Ovary (tissue), 9 donors: ENCODE data around the gene TNKS1BP1. TPM values are rescaled to one million over a fixed set of nuclear protein-coding genes. Genes with fewer than 3 reads are reported as not detected.

ENCODE experiments used
- DNase-seq, 5 donors: peaks; one replicate each; pipeline ENCODE4 v3.0.0-alpha.2; 2019 to 2020
- H3K27ac ChIP-seq, 2 donors: fragments of 200-600 bp; one replicate each; pipeline versions ENCODE4 v1.5.1 to v1.8.0; 2019 to 2022
- H3K27me3 ChIP-seq: fragments of 200-600 bp; one replicate; pipeline ENCODE4 v1.8.0; 2022
- H3K36me3 ChIP-seq: fragments of 200-600 bp; sonication (generic); one replicate; pipeline ENCODE4 v1.5.1; 2019
- H3K4me1 ChIP-seq: one replicate; pipeline ENCODE4 v1.8.1; 2013; ENCODE audit warnings: mild to moderate bottlenecking, moderate library complexity; ENCODE audit not compliant: insufficient read depth
- H3K4me3 ChIP-seq: fragments of 200-600 bp; sonication (generic); one replicate; pipeline ENCODE4 v1.5.1; 2017
- H3K9me3 ChIP-seq, 2 donors: fragments of 200-600 bp in 1 of 2; sonication (generic) in 1 of 2; one replicate each; pipeline versions ENCODE4 v1.5.1 to v1.8.1; 2013 to 2019; ENCODE audit warnings: mild to moderate bottlenecking in 1 of 2, moderate library complexity in 1 of 2
- CTCF ChIP-seq, 3 donors: fragments of 450-650 bp in 2 of 3; fragments of 200-600 bp in 1 of 3; IDR thresholded peaks; one replicate each; pipeline versions ENCODE4 v1.5.1 to v1.8.0; 2016 to 2022; ENCODE audit warnings: antibody characterized with exemption in 3 of 3, mild to moderate bottlenecking in 1 of 3
- EP300 ChIP-seq: sonication (generic); formaldehyde crosslinking; IDR thresholded peaks from one replicate; pipeline ENCODE4 v1.6.1; 2017; ENCODE audit warnings: antibody characterized with exemption
- POLR2A ChIP-seq: fragments of 450-650 bp; IDR thresholded peaks from one replicate; pipeline ENCODE4 v1.6.1; 2017; ENCODE audit warnings: antibody characterized with exemption, mild to moderate bottlenecking, moderate library complexity
- WGBS, 3 donors: extraction: QIAGEN DNeasy Blood & Tissue Kit in 1 of 3; methylation state at CpG; one replicate each; pipeline versions ENCODE4 v1.1.5 to v1.1.7; 2013 to 2017; 5-methylcytosine and 5-hydroxymethylcytosine counted together
- intact Hi-C, 4 donors: fragments of 100-400 bp; cut with DNase I; formaldehyde crosslinking; loops; one replicate each; pipeline versions ENCODE4 v1.11.0 to v1.15.1; 2022 to 2023
- polyA plus RNA-seq, 2 donors: library from polyadenylated mRNA; stranded (reverse); fragments of 200-250 nt in 1 of 2; fragments of 350-450 nt in 1 of 2; fragmentation: Illumina TruSeq in 1 of 2; extraction: RNeasy Lipid Tissue Mini Kit (QIAGEN cat#74804) in 1 of 2; gene quantifications; one replicate each; pipeline ENCODE4 v1.2.3, GENCODE V29; 2013 to 2014
- total RNA-seq, 7 donors: library from RNA; depleted of rRNA in 2 of 7; stranded (reverse); fragments of >200 nt in 2 of 7; fragmentation: NEBNext Ultra II Directional in 3 of 7; extraction: Animal tissue kit (Norgen Biotek cat#: 25700) in 3 of 7; gene quantifications; one replicate each; pipeline versions ENCODE4 v1.1.0 to v1.2.4, GENCODE V29; 2016 to 2023
- donor health status: DM: no; HTN: no; CAD: no; lungs with moderate emphysema.
- donor health status: DM: no; HTN: no; CAD: no.
- donor health status: Bipolar disorder and iron deficiency.
- donor health status: DM: yes; HTN: yes; CAD: no.
- donor health status: DM: no; HTN: no; CAD: no.
- donor health status: DM: yes; HTN: yes; CAD: no.

The TNKS1BP1 gene
- total and polyA plus RNA-seq, 9 donors = 45.2 to 230 (median 132) TPM

- Histone ChIP-seq H3K27me3 (no peaks in the 10 kb centered on the region), H3K4me3 (no peak overlapping the region), H3K9me3 (no peaks in the 10 kb centered on the region), H3K36me3 (no peaks in the 10 kb centered on the region), H3K4me1 (no peaks in the 10 kb centered on the region), H3K27ac (no peak overlapping the region)
- TF ChIP-seq CTCF (IDR thresholded peaks at IDR 0.05) = no peak
- no peak for TF ChIP-seq EP300
- no peak for TF ChIP-seq POLR2A
- DNase-seq = no peak
- intact Hi-C loops = no loop called here
- 68 to 77% (median 71%) methylated on average over 5 of the region's 5 CpGs for whole genome bisulfite sequencing, 3 donors
Observed at GRCh38 chr11:57368845-57369232, 44.1 kb upstream of the TNKS1BP1 start.

- Histone ChIP-seq H3K27me3 (no peaks in the 10 kb centered on the region), H3K36me3 (no peaks in the 10 kb centered on the region), H3K27ac (no peak overlapping the region), H3K4me3 (no peak overlapping the region), H3K9me3 (no peaks in the 10 kb centered on the region), H3K4me1 (no peaks in the 10 kb centered on the region)
- intact Hi-C loops = no loop called here
- DNase-seq = no peak
- WGBS, 3 donors = 45 to 65% (median 53%) methylated on average over 18 to 19 of the region's 19 CpGs
- TF ChIP-seq POLR2A = no peak
- TF ChIP-seq EP300 = no peak
- no peak for TF ChIP-seq CTCF (IDR thresholded peaks at IDR 0.05)
Observed at GRCh38 chr11:57368106-57368844, 43.5 kb upstream of the TNKS1BP1 start.

GRCh38 chr11:57364851-57365660 lies 40.3 kb upstream of the TNKS1BP1 start:
- no peaks in the 10 kb centered on the region for H3K36me3 ChIP-seq
- DNase-seq = no peak
- 59 to 66% (median 65%) methylated on average over 9 of the region's 9 CpGs for WGBS, 3 donors
- no peak for TF ChIP-seq POLR2A
- TF ChIP-seq CTCF (IDR thresholded peaks at IDR 0.05) = no peak
- TF ChIP-seq EP300 = no peak
- no peak overlapping the region for H3K4me3 ChIP-seq
- no peak overlapping the region for H3K27ac ChIP-seq
- intact Hi-C loops = no loop called here
- no peaks in the 10 kb centered on the region for H3K27me3 ChIP-seq
- H3K9me3 ChIP-seq = no peaks in the 10 kb centered on the region
- H3K4me1 ChIP-seq = no peaks in the 10 kb centered on the region

GRCh38 chr11:57363131-57364080 lies 38.7 kb upstream of the TNKS1BP1 start:
- no peaks in the 10 kb centered on the region for H3K9me3 ChIP-seq
- no peaks in the 10 kb centered on the region for H3K27me3 ChIP-seq
- no peak for TF ChIP-seq EP300
- no peak for TF ChIP-seq CTCF (IDR thresholded peaks at IDR 0.05)
- TF ChIP-seq POLR2A = no peak
- WGBS, 3 donors = 48 to 67% (median 57%) methylated on average over 7 of the region's 7 CpGs
- H3K4me3 ChIP-seq = no peak overlapping the region
- H3K36me3 ChIP-seq = no peaks in the 10 kb centered on the region
- intact Hi-C loops = no loop called here
- no peak for DNase-seq
- H3K27ac ChIP-seq = no peak overlapping the region
- H3K4me1 ChIP-seq = no peaks in the 10 kb centered on the region
